Activated naive CD8-positive, alpha-beta T cell treated with anti-CD3 and anti-CD28 coated beads, Interleukin-2, amount 50 U/mL, for 24 hours (primary cell): ENCODE data around the gene TPCN2.

ENCODE experiments used
- ATAC-seq: fragments of 150-1000 bp; cut with Tn5 transposase; one replicate; pipeline ENCODE4 v1.10.0; 2021
- DNase-seq: peaks from one replicate; pipeline ENCODE4 v3.0.0; 2021
- H3K27ac Mint-ChIP-seq: one replicate; pipeline ENCODE4 v1.8.0; 2021; ENCODE audit warnings: mild to moderate bottlenecking, mixed read lengths
- H3K27me3 Mint-ChIP-seq: one replicate; pipeline ENCODE4 v1.8.0; 2021; ENCODE audit warnings: mixed read lengths
- H3K36me3 Mint-ChIP-seq: one replicate; pipeline ENCODE4 v1.8.0; 2021; ENCODE audit warnings: low read depth, mixed read lengths
- H3K4me1 Mint-ChIP-seq: one replicate; pipeline ENCODE4 v1.8.0; 2021; ENCODE audit warnings: mixed read lengths
- H3K4me3 Mint-ChIP-seq: one replicate; pipeline ENCODE4 v1.8.0; 2021; ENCODE audit warnings: mild to moderate bottlenecking, moderate library complexity, mixed read lengths
- H3K9me3 Mint-ChIP-seq: one replicate; pipeline ENCODE4 v1.8.0; 2021; ENCODE audit warnings: mixed read lengths

The TPCN2 gene

GRCh38 chr11:69005631-69006368 lies 42.9 kb upstream of the TPCN2 start:
- Mint-ChIP-seq H3K27ac (no peak overlapping the region), H3K4me1 (no peaks in the 10 kb centered on the region), H3K27me3 (peaks cover 8% of the 10 kb centered on the region), H3K9me3 (no peaks in the 10 kb centered on the region), H3K36me3 (no peaks in the 10 kb centered on the region), H3K4me3 (no peak overlapping the region)
- ATAC-seq (no peak), DNase-seq (no peak)

- Mint-ChIP-seq H3K9me3 (no peaks in the 10 kb centered on the region), H3K27me3 (peaks cover 13% of the 10 kb centered on the region), H3K36me3 (no peaks in the 10 kb centered on the region), H3K4me1 (peaks cover 1% of the 10 kb centered on the region), H3K4me3 (no peak overlapping the region), H3K27ac (no peak overlapping the region)
- no peak for DNase-seq
- no peak for ATAC-seq
Observed at GRCh38 chr11:69006816-69007215, 41.9 kb upstream of the TPCN2 start.

- Mint-ChIP-seq H3K27ac (no peak overlapping the region), H3K36me3 (no peaks in the 10 kb centered on the region), H3K4me3 (no peak overlapping the region), H3K4me1 (peaks cover 2% of the 10 kb centered on the region), H3K9me3 (no peaks in the 10 kb centered on the region), H3K27me3 (peaks cover 21% of the 10 kb centered on the region)
- no peak for DNase-seq
- no peak for ATAC-seq
Observed at GRCh38 chr11:69007975-69008381, 40.8 kb upstream of the TPCN2 start.

- no peaks in the 10 kb centered on the region for H3K9me3 Mint-ChIP-seq
- no peaks in the 10 kb centered on the region for H3K36me3 Mint-ChIP-seq
- ATAC-seq (no peak), DNase-seq (no peak)
- no peak overlapping the region for H3K27ac Mint-ChIP-seq
- H3K27me3 Mint-ChIP-seq, result peaks cover 23% of the 10 kb centered on the region
- H3K4me1 Mint-ChIP-seq, result peaks cover 2% of the 10 kb centered on the region
- H3K4me3 Mint-ChIP-seq, result no peak overlapping the region
Observed at GRCh38 chr11:69008737-69009440, 39.8 kb upstream of the TPCN2 start.

GRCh38 chr11:69009441-69010211 lies 39.1 kb upstream of the TPCN2 start:
- Mint-ChIP-seq H3K4me1 (peaks cover 2% of the 10 kb centered on the region), H3K9me3 (no peaks in the 10 kb centered on the region), H3K27ac (no peak overlapping the region), H3K4me3 (no peak overlapping the region), H3K27me3 (peaks cover 29% of the 10 kb centered on the region), H3K36me3 (no peaks in the 10 kb centered on the region)
- DNase-seq, result no peak
- ATAC-seq, result no peak

- Mint-ChIP-seq H3K4me1 (peaks cover 2% of the 10 kb centered on the region), H3K9me3 (no peaks in the 10 kb centered on the region), H3K4me3 (no peak overlapping the region)
Observed at GRCh38 chr11:69010361-69010891, 38.3 kb upstream of the TPCN2 start.

GRCh38 chr11:69010964-69011623 lies 37.6 kb upstream of the TPCN2 start:
- DNase-seq, result peak; percentile 54
- peak; percentile 54 for ATAC-seq
- Mint-ChIP-seq H3K27ac (no peak overlapping the region), H3K27me3 (peaks cover 26% of the 10 kb centered on the region), H3K4me1 (peaks cover 2% of the 10 kb centered on the region), H3K4me3 (no peak overlapping the region), H3K9me3 (no peaks in the 10 kb centered on the region), H3K36me3 (no peaks in the 10 kb centered on the region)

More at GRCh38 chr11:69010361-69010891, 38.3 kb upstream of the TPCN2 start:
- no peak for ATAC-seq
- no peak for DNase-seq
- H3K27ac Mint-ChIP-seq, result no peak overlapping the region
- peaks cover 29% of the 10 kb centered on the region for H3K27me3 Mint-ChIP-seq
- no peaks in the 10 kb centered on the region for H3K36me3 Mint-ChIP-seq

GRCh38 chr11:69011624-69012091 lies 37.1 kb upstream of the TPCN2 start:
- no peak for ATAC-seq
- no peak overlapping the region for H3K27ac Mint-ChIP-seq
- H3K4me3 Mint-ChIP-seq, result no peak overlapping the region

GRCh38 chr11:69012092-69013008 lies 36.4 kb upstream of the TPCN2 start:
- H3K27ac Mint-ChIP-seq, result no peak overlapping the region
- no peaks in the 10 kb centered on the region for H3K36me3 Mint-ChIP-seq
- H3K27me3 Mint-ChIP-seq, result peaks cover 28% of the 10 kb centered on the region
- DNase-seq (no peak), ATAC-seq (no peak)
- peaks cover 2% of the 10 kb centered on the region for H3K4me1 Mint-ChIP-seq
- no peak overlapping the region for H3K4me3 Mint-ChIP-seq
- H3K9me3 Mint-ChIP-seq, result no peaks in the 10 kb centered on the region

More at GRCh38 chr11:69011624-69012091, 37.1 kb upstream of the TPCN2 start:
- Mint-ChIP-seq H3K9me3 (no peaks in the 10 kb centered on the region), H3K36me3 (no peaks in the 10 kb centered on the region), H3K4me1 (peaks cover 2% of the 10 kb centered on the region), H3K27me3 (peaks cover 28% of the 10 kb centered on the region)
- DNase-seq, result no peak

GRCh38 chr11:69013009-69013951 lies 35.5 kb upstream of the TPCN2 start, which contains the start of gene MRGPRF:
MRGPRF (minus strand) TSS chr11:69013246; CDS start chr11:69009901, 3,345 bp downstream.
- Mint-ChIP-seq H3K36me3 (no peaks in the 10 kb centered on the region), H3K9me3 (no peaks in the 10 kb centered on the region), H3K27me3 (peaks cover 30% of the 10 kb centered on the region), H3K4me3 (no peak within 1 kb of the TSS), H3K4me1 (peaks cover 2% of the 10 kb centered on the region), H3K27ac (no peak within 1 kb of the TSS)
- ATAC-seq, result no peak
- no peak for DNase-seq

GRCh38 chr11:69014084-69014851 lies 34.5 kb upstream of the TPCN2 start:
- no peak overlapping the region for H3K4me3 Mint-ChIP-seq
- H3K9me3 Mint-ChIP-seq, result no peaks in the 10 kb centered on the region
- no peak overlapping the region for H3K27ac Mint-ChIP-seq
- no peak for ATAC-seq
- H3K4me1 Mint-ChIP-seq, result peaks cover 2% of the 10 kb centered on the region
- H3K36me3 Mint-ChIP-seq, result no peaks in the 10 kb centered on the region
- DNase-seq, result no peak
- H3K27me3 Mint-ChIP-seq, result peaks cover 27% of the 10 kb centered on the region
